OCI-LY3 (cell line): Measurements from ENCODE around the gene OSBPL7.

Experiments
- H2AFZ ChIP-seq: fragments of 200-600, 300-600 bp; shearing (Covaris generic); 2 replicates; pipeline ENCODE4 v1.6.0; 2014; ENCODE audit warnings: antibody characterized with exemption, low read depth, low read length
- H3K27ac ChIP-seq: fragments of 200-600, 300-600 bp; sonication (generic); 2 replicates; pipeline ENCODE4 v1.5.1; 2014; ENCODE audit warnings: mild to moderate bottlenecking, low read length, moderate library complexity, mixed read lengths
- H3K27me3 ChIP-seq: fragments of 200-600, 300-600 bp; sonication (generic); 2 replicates; pipeline ENCODE4 v1.6.1; 2014; ENCODE audit warnings: low read depth, low read length, mixed read lengths
- H3K36me3 ChIP-seq: fragments of 200-600, 300-600 bp; sonication (generic); replicated peaks from 2 replicates; pipeline ENCODE3; 2014; ENCODE audit warnings: low read depth, low read length, mixed read lengths
- H3K4me1 ChIP-seq: fragments of 300-600, 200-600 bp; sonication (generic); 2 replicates; pipeline ENCODE4 v1.6.1; 2014; ENCODE audit warnings: low read length, mixed read lengths
- H3K4me2 ChIP-seq: fragments of 200-600, 300-600 bp; sonication (generic); 2 replicates; pipeline ENCODE4 v1.6.1; 2014; ENCODE audit warnings: low read length, mixed read lengths
- H3K4me3 ChIP-seq: fragments of 300-600, 200-600 bp; sonication (generic); 2 replicates; pipeline ENCODE4 v1.5.1; 2014; ENCODE audit warnings: antibody characterized with exemption, mild to moderate bottlenecking, low read length, moderate library complexity
- H3K79me2 ChIP-seq: fragments of 300-600, 200-600 bp; shearing (Covaris generic); 2 replicates; pipeline ENCODE4 v1.6.1; 2014; ENCODE audit warnings: mild to moderate bottlenecking, low read length, mixed read lengths
- H3K9ac ChIP-seq: fragments of 300-600, 200-600 bp; shearing (Covaris generic); 2 replicates; pipeline ENCODE4 v1.6.0; 2014; ENCODE audit warnings: mild to moderate bottlenecking, low read length, moderate library complexity
- H3K9me3 ChIP-seq: fragments of 200-600, 300-600 bp; shearing (Covaris generic); 2 replicates; pipeline ENCODE4 v1.6.1; 2014; ENCODE audit warnings: low read length, mixed read lengths; ENCODE audit not compliant: insufficient read depth
- H4K20me1 ChIP-seq: fragments of 200-600, 300-600 bp; sonication (generic); 2 replicates; pipeline ENCODE4 v1.6.1; 2016; ENCODE audit warnings: low read length, mixed read lengths; ENCODE audit not compliant: insufficient read depth
- CTCF ChIP-seq: fragments of 200-600, 300-600 bp; sonication (generic); IDR thresholded peaks from 2 replicates; pipeline ENCODE4 v1.5.1; 2014; ENCODE audit warnings: antibody characterized with exemption, low read length, low read depth
- EZH2phosphoT487 ChIP-seq: fragments of 200-600 bp; shearing (Covaris generic); IDR thresholded peaks from 2 replicates; pipeline ENCODE4 v1.6.1; 2018; ENCODE audit warnings: antibody characterized with exemption, mixed run types, low read depth

The OSBPL7 gene

DNA sequence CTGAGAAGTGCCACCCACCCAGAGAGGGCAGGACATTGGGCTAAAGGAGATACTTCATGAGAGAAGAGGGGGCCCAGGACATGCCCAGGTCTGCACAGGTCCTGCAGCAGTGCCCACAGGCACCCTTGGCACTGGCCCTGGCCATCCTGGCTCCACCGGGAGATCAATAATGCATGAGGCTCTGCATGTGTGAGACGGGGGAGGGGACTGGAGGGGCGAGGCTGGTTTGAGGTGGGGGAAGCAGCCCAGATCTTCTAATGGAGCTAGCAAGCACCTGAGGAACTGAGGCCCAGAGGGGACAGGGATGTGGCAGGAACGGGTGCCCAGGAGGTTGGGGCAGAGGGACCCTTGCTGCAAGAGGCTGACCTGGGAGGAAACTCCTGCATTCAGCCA, 567 bp downstream of the OSBPL7 start:
- TF ChIP-seq CTCF (no peak), EZH2phosphoT487 (no peak)
- no peak overlapping the region for H3K27ac ChIP-seq

DNA sequence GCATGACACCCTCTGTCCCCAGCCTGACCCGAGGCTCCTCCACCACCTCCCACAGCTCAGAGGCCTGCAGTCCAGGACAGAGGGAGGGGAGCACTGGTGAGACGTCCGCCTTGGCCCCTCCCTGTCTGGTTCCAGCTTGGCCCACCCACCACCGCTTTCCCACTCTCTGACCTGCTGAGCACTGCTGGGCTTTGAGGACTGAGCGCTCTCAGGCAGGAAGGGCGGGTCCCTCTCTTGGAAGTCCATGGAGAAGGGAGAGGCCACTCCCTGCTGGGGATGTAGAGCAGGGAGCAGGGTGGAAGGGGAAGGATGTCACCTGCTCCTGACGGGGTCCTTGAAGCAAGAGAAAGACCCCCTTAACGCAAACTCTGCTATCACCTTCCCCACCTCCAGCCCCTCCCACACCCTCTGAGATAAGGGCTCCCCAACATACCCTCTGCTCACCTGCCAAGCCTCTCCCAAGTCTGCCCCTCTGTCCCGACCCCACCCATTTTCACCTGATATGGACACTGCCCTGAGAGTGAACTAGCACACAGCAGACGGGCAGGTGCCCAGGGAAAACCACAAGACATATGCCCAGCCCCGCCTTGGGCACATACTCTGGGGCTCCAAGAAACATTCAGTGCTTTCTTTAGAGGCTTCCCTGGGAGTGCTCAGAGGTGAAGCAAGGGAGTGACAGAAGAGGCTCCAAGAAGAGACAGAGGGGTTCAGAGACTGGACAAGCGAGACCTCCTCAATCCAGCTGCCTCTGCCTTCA, 1.4 kb downstream of the OSBPL7 start:
- H3K79me2 ChIP-seq, result no peaks in the 10 kb centered on the region
- no peak for TF ChIP-seq EZH2phosphoT487
- TF ChIP-seq CTCF, result no peak
- no peaks in the 10 kb centered on the region for H4K20me1 ChIP-seq
- no peaks in the 10 kb centered on the region for H3K9me3 ChIP-seq
- peaks cover 6% of the 10 kb centered on the region for H3K36me3 ChIP-seq
- no peak overlapping the region for H3K9ac ChIP-seq
- peak overlapping the region; percentile 97; the same call in 1 of the 2 replicates for H3K4me3 ChIP-seq
- no peak overlapping the region for H3K27ac ChIP-seq
- H2AFZ ChIP-seq, result no peak overlapping the region
- peak overlapping the region; percentile 85 for H3K4me2 ChIP-seq
- peaks cover 18% of the 10 kb centered on the region for H3K4me1 ChIP-seq
- H3K27me3 ChIP-seq, result no peaks in the 10 kb centered on the region

More for the DNA sequence above, 567 bp downstream of the OSBPL7 start:
- Histone ChIP-seq H3K79me2 (no peaks in the 10 kb centered on the region), H3K4me1 (peaks cover 18% of the 10 kb centered on the region), H3K36me3 (peaks cover 9% of the 10 kb centered on the region), H3K4me2 (peak overlapping the region; percentile 85), H2AFZ (no peak overlapping the region), H3K9me3 (no peaks in the 10 kb centered on the region), H4K20me1 (no peaks in the 10 kb centered on the region), H3K4me3 (peak overlapping the region; percentile 97), H3K27me3 (no peaks in the 10 kb centered on the region), H3K9ac (peak overlapping the region; percentile 72)

DNA sequence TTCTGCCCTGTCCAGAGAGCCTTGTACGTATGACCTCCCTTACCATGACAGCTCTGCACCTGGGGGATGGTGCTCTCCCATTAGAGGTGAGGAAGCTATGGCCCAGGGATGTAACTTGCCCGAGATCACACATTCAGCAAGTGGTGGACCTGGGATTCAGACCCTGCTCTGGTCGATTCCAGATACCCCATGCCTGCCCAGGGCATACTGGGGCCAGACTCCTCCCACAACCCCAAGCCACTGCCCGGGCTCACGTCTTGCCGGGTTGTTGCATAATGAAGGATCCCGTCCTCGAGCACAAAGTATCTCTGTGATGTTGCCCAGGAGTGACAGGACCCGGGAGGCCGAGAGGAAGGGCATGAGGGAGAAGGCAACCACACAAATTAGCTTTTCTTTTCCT, 2.1 kb downstream of the OSBPL7 start:
- Histone ChIP-seq H3K27ac (no peak overlapping the region), H2AFZ (no peak overlapping the region), H3K4me1 (peaks cover 18% of the 10 kb centered on the region), H3K4me2 (no peak overlapping the region), H3K9me3 (no peaks in the 10 kb centered on the region), H3K36me3 (peaks cover 6% of the 10 kb centered on the region), H3K9ac (no peak overlapping the region), H3K27me3 (no peaks in the 10 kb centered on the region), H3K4me3 (no peak overlapping the region), H3K79me2 (no peaks in the 10 kb centered on the region), H4K20me1 (no peaks in the 10 kb centered on the region)
- TF ChIP-seq EZH2phosphoT487, result no peak

DNA sequence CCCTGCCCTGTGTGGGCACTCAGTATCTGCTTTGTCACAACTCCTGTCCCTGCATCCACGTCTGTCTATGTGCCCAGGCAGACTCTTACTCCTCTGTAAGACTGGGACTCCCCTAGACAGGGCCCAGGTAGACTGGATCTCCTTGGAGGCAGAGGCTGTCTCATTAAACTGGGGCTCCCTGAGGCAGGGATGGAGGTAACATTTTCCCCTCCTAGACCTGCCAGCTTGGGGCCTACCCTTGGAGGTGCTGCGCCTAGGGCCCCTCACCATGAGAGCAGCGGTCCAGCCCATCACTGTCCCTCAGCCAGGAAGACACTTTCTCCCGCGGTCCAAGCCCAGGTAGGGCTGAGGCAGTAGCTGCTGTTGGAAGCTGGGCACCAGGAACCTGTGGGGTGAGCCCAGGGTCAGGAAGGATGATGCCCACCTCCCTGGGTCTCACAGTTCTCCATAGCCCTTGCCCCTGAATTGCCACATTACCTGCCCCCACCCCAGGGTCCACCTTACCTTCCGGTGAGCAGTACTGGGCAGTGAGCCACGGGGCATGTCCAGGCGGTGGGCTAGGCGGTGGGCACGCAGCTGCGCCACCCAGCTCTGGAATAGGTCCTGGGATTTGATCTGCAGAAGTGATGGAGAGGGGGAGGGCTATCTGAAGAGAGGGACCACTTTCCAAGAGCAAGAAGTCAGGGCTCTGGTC, 3.4 kb downstream of the OSBPL7 start:
- no peak for TF ChIP-seq EZH2phosphoT487
- no peak for TF ChIP-seq CTCF
- Histone ChIP-seq H3K79me2 (no peaks in the 10 kb centered on the region), H3K9ac (no peak overlapping the region), H4K20me1 (no peaks in the 10 kb centered on the region), H3K4me3 (no peak overlapping the region), H3K36me3 (peaks cover 2% of the 10 kb centered on the region), H3K27me3 (no peaks in the 10 kb centered on the region), H3K4me1 (peaks cover 18% of the 10 kb centered on the region), H3K4me2 (no peak overlapping the region), H3K27ac (no peak overlapping the region), H2AFZ (no peak overlapping the region), H3K9me3 (no peaks in the 10 kb centered on the region)
